GM23338 (cell line): ENCODE results near the gene FNIP2. TPM values are rescaled to one million over a fixed set of nuclear protein-coding genes. Genes with fewer than 3 reads are reported as not detected.
A peak's percentile ranks its signal among the peaks of the same experiment; 100 is the strongest.

Experiments
- ATAC-seq: fragments of 200-7000 bp; cut with Tn5 transposase; 3 replicates; pipeline ENCODE4 v1.9.1; 2020
- DNase-seq: peaks from one replicate; pipeline ENCODE4 v3.0.0-alpha.2; 2015; ENCODE audit warnings: low spot score
- H2AFZ ChIP-seq: fragments of 200-600 bp; sonication (generic); 2 replicates; pipeline ENCODE4 v1.8.0; 2016; ENCODE audit warnings: antibody characterized with exemption, mild to moderate bottlenecking, moderate library complexity
- H3F3A ChIP-seq: fragments of 200-600 bp; sonication (generic); replicated peaks from 2 replicates; pipeline ENCODE4 v1.8.0; 2017; ENCODE audit warnings: antibody characterized with exemption, mixed run types, low read depth
- H3K27ac ChIP-seq: fragments of 200-600 bp; sonication (generic); 2 replicates; pipeline ENCODE4 v1.6.1; 2016; ENCODE audit warnings: low read depth
- H3K27me3 ChIP-seq: fragments of 200-600 bp; sonication (generic); 2 replicates; pipeline ENCODE4 v1.8.0; 2016; ENCODE audit warnings: mild to moderate bottlenecking, mixed run types, moderate library complexity; ENCODE audit not compliant: insufficient read depth
- H3K36me3 ChIP-seq: fragments of 200-600 bp; sonication (generic); 2 replicates; pipeline ENCODE4 v1.8.0; 2016; ENCODE audit warnings: mild to moderate bottlenecking; ENCODE audit not compliant: insufficient read depth
- H3K4me1 ChIP-seq: fragments of 200-600 bp; sonication (generic); 2 replicates; pipeline ENCODE4 v1.8.0; 2016; ENCODE audit warnings: mild to moderate bottlenecking, moderate library complexity; ENCODE audit not compliant: insufficient read depth
- H3K4me2 ChIP-seq: fragments of 200-600 bp; sonication (generic); 2 replicates; pipeline ENCODE4 v1.7.1; 2017; ENCODE audit warnings: mixed run types
- H3K4me3 ChIP-seq: fragments of 200-600 bp; sonication (generic); 2 replicates; pipeline ENCODE4 v1.6.1; 2016; ENCODE audit warnings: mixed run types
- H3K79me2 ChIP-seq: fragments of 200-600 bp; sonication (generic); replicated peaks from 2 replicates; pipeline ENCODE4 v1.8.0; 2017; ENCODE audit warnings: mild to moderate bottlenecking; ENCODE audit not compliant: insufficient read depth
- H3K9me2 ChIP-seq: fragments of 200-600 bp; sonication (generic); 2 replicates; pipeline ENCODE4 v1.8.0; 2017; ENCODE audit not compliant: insufficient read depth
- H4K20me1 ChIP-seq: fragments of 200-600 bp; sonication (generic); replicated peaks from 2 replicates; pipeline ENCODE4 v1.8.0; 2017; ENCODE audit warnings: mild to moderate bottlenecking; ENCODE audit not compliant: insufficient read depth
- H3K27ac Mint-ChIP-seq: 2 replicates; pipeline ENCODE4 v1.8.0; 2020; ENCODE audit warnings: inconsistent platforms, mild to moderate bottlenecking, moderate library complexity, mixed read lengths
- H3K27me3 Mint-ChIP-seq: 3 replicates; pipeline ENCODE4 v1.8.0; 2022; ENCODE audit warnings: low read depth, mild to moderate bottlenecking, moderate library complexity, mixed read lengths, inconsistent platforms; ENCODE audit not compliant: insufficient read depth, poor library complexity
- H3K36me3 Mint-ChIP-seq: 3 replicates; pipeline ENCODE4 v1.8.0; 2021; ENCODE audit warnings: low read depth, mild to moderate bottlenecking, inconsistent platforms, moderate library complexity, mixed read lengths
- H3K4me1 Mint-ChIP-seq: 3 replicates; pipeline ENCODE4 v1.8.0; 2020; ENCODE audit warnings: mild to moderate bottlenecking, inconsistent platforms, mixed read lengths
- H3K4me3 Mint-ChIP-seq: 3 replicates; pipeline ENCODE4 v1.8.0; 2021; ENCODE audit warnings: moderate library complexity, mild to moderate bottlenecking, inconsistent platforms, mixed read lengths
- H3K9me3 Mint-ChIP-seq: 3 replicates; pipeline ENCODE4 v1.8.0; 2020; ENCODE audit warnings: moderate library complexity, mild to moderate bottlenecking, inconsistent platforms, mixed read lengths
- CTCF ChIP-seq, 2 experiments: fragments of 200-600 bp in 1 of 2; sonication (generic) in 1 of 2; conservative IDR thresholded peaks; 2 replicates each; pipeline versions ENCODE4 v1.5.1 to v1.6.1; 2016 to 2017; ENCODE audit warnings: antibody characterized with exemption in 2 of 2, low read depth in 2 of 2, mild to moderate bottlenecking in 2 of 2, moderate library complexity in 1 of 2
- ETS1 ChIP-seq: IDR thresholded peaks from 2 replicates; pipeline ENCODE4 v1.6.1; 2016; ENCODE audit warnings: antibody characterized with exemption
- EZH2 ChIP-seq: fragments of 200-600 bp; sonication (generic); IDR thresholded peaks from one replicate; pipeline ENCODE4 v1.8.0; 2017; ENCODE audit warnings: antibody characterized with exemption, mild to moderate bottlenecking, low read depth; ENCODE audit not compliant: unreplicated experiment
- EZH2phosphoT487 ChIP-seq: fragments of 200-600 bp; sonication (generic); IDR thresholded peaks from one replicate; pipeline ENCODE4 v1.8.1; 2018; ENCODE audit warnings: antibody characterized with exemption; ENCODE audit not compliant: unreplicated experiment
- JUNB ChIP-seq: IDR thresholded peaks from one replicate; pipeline ENCODE4 v1.6.1; 2016; ENCODE audit warnings: antibody characterized with exemption; ENCODE audit not compliant: unreplicated experiment
- POLR2AphosphoS5 ChIP-seq: IDR thresholded peaks from 2 replicates; pipeline ENCODE4 v1.6.1; 2016; ENCODE audit warnings: antibody characterized with exemption, low read depth
- STAT1 ChIP-seq: IDR thresholded peaks from one replicate; pipeline ENCODE4 v1.6.1; 2016; ENCODE audit warnings: antibody characterized with exemption; ENCODE audit not compliant: unreplicated experiment
- ZNF114 ChIP-seq: fragments of 250-450 bp; sonication (Bioruptor Pico); IDR thresholded peaks from 2 replicates; pipeline ENCODE4 v1.5.0; 2020; ENCODE audit warnings: mild to moderate bottlenecking, moderate library complexity
- ZNF331 ChIP-seq: fragments of 250-450 bp; sonication (Bioruptor Pico); IDR thresholded peaks from 2 replicates; pipeline ENCODE4 v1.5.0; 2020; ENCODE audit warnings: low read depth, mild to moderate bottlenecking, moderate library complexity
- ZNF462 ChIP-seq: fragments of 250-450 bp; sonication (Bioruptor Pico); IDR thresholded peaks from 2 replicates; pipeline ENCODE4 v1.5.0; 2020; ENCODE audit warnings: mild to moderate bottlenecking, moderate library complexity
- polyA plus RNA-seq: library from polyadenylated mRNA; unstranded; fragments of >200 nt; fragmentation: Nextera tagmentation; extraction: Ambion mirVana; gene quantifications from 2 replicates; pipeline ENCODE4 v1.2.1, GENCODE V29; 2016
- total RNA-seq: library from RNA; depleted of rRNA; stranded (reverse); fragments of >200 nt; shearing (Covaris generic); gene quantifications from 2 replicates; pipeline ENCODE4 v1.2.3, GENCODE V29; 2014

The FNIP2 gene
- total and polyA plus RNA-seq, 2 experiments from 2014 or later: 2.7 to 17.2 TPM

GRCh38 chr4:158833602-158834001, 64.8 kb downstream of the FNIP2 start (continued):
- TF ChIP-seq ZNF462 (CRISPR knock-in tag) (no peak), EZH2 (no peak), ZNF114 (no peak), ZNF331 (no peak), ETS1 (no peak), JUNB (no peak), EZH2phosphoT487 (no peak), POLR2AphosphoS5 (no peak)

GRCh38 chr4:158835226-158836001, 66.6 kb downstream of the FNIP2 start:
- peaks cover 6% of the 10 kb centered on the region for H3K27me3 Mint-ChIP-seq
- peaks cover 20% of the 10 kb centered on the region for H3K4me1 Mint-ChIP-seq
- no peaks in the 10 kb centered on the region for H3K4me1 ChIP-seq
- DNase-seq (no peak), ATAC-seq (no peak)
- no peak overlapping the region for H3K4me3 Mint-ChIP-seq
- H3K9me3 Mint-ChIP-seq: no peaks in the 10 kb centered on the region
- H3K27me3 ChIP-seq: no peaks in the 10 kb centered on the region
- H3K27ac ChIP-seq: no peak overlapping the region
- H3K79me2 ChIP-seq: no peaks in the 10 kb centered on the region
- peak overlapping the region; percentile 37; the same call in 1 of the 2 replicates for H3K27ac Mint-ChIP-seq
- H3K4me3 ChIP-seq: no peak overlapping the region
- no peak overlapping the region for H2AFZ ChIP-seq
- H4K20me1 ChIP-seq: no peaks in the 10 kb centered on the region
- no peak overlapping the region for H3K4me2 ChIP-seq
- H3K9me2 ChIP-seq: no peaks in the 10 kb centered on the region; the same call in 1 of the 2 replicates
- peaks cover 27% of the 10 kb centered on the region for H3K36me3 Mint-ChIP-seq
- no peaks in the 10 kb centered on the region for H3F3A ChIP-seq
- no peaks in the 10 kb centered on the region for H3K36me3 ChIP-seq
- TF ChIP-seq CTCF (conservative IDR thresholded peaks at IDR 0.05; ENCODE audit: low read depth in 2 of 2): no peak
- TF ChIP-seq STAT1: no peak
